A549 (cell line): ENCODE data around the gene BMPR2. TPM values are rescaled to one million over a fixed set of nuclear protein-coding genes. Genes with fewer than 3 reads are reported as not detected.

Experiments
- ATAC-seq, 2 experiments: fragments of 200-7000 bp in 1 of 2; fragments of >200 bp in 1 of 2; cut with Nextera tagmentation in 1 of 2; cut with Tn5 transposase in 1 of 2; 3 replicates each; pipeline versions ENCODE4 v1.8.0 to v1.9.1; 2018 to 2020; ENCODE audit warnings: mild to moderate bottlenecking in 1 of 2, moderate library complexity in 1 of 2
- CTCF ChIA-PET: fragments of 300-600 bp; sonication (Branson Sonifier 250); formaldehyde crosslinking; extraction: SDS; loops from one replicate; lab custom pipeline; 2021; ENCODE audit warnings: antibody characterized with exemption, inconsistent platforms; lab: Yijun Ruan, JAX
- POLR2A ChIA-PET: fragments of 350-600 bp; formaldehyde crosslinking; extraction: SDS; loops from one replicate; lab custom pipeline; 2021; ENCODE audit warnings: antibody characterized with exemption, inconsistent platforms; lab: Yijun Ruan, JAX
- DNase-seq, 2 experiments: peaks; one replicate each; pipeline versions ENCODE4 v3.0.0 to v3.0.0-alpha.2; 2011 to 2016; ENCODE audit warnings: low read depth in 1 of 2, low spot score in 1 of 2
- FAIRE-seq: peaks from 2 replicates; lab custom pipeline; 2011; peaks lifted over from hg19 to GRCh38; lab: Jason Lieb, UNC
- H3K27ac ChIP-seq, 2 experiments: fragments of >200 bp; sonication (Bioruptor Twin); formaldehyde crosslinking; 3 replicates each; pipeline ENCODE4 v1.5.1; 2016 to 2017
- H3K4me1 ChIP-seq: fragments of >200 bp; sonication (Bioruptor Twin); formaldehyde crosslinking; 3 replicates; pipeline ENCODE4 v1.6.1; 2016
- H3K4me2 ChIP-seq: fragments of >200 bp; sonication (Bioruptor Twin); formaldehyde crosslinking; 3 replicates; pipeline ENCODE4 v1.6.1; 2016
- H3K4me3 ChIP-seq: fragments of >200 bp; sonication (Bioruptor Twin); formaldehyde crosslinking; 3 replicates; pipeline ENCODE4 v1.5.1; 2016
- H3K9me3 ChIP-seq: fragments of >200 bp; sonication (Bioruptor Twin); formaldehyde crosslinking; 3 replicates; pipeline ENCODE4 v1.6.1; 2016
- ATOH8 ChIP-seq: fragments of 250-450 bp; sonication (Bioruptor Pico); IDR thresholded peaks from 2 replicates; pipeline ENCODE4 v1.5.0; 2020; ENCODE audit warnings: low read depth, mild to moderate bottlenecking, moderate library complexity
- BHLHE40 ChIP-seq: IDR thresholded peaks from 2 replicates; pipeline ENCODE4 v1.6.1; 2012; ENCODE audit warnings: low read depth, low read length, inconsistent platforms
- CBX2 ChIP-seq: fragments of 200-600 bp; sonication (generic); IDR thresholded peaks from 2 replicates; pipeline ENCODE4 v1.6.1; 2016; ENCODE audit warnings: low read depth, mild to moderate bottlenecking, borderline replicate concordance
- CEBPB ChIP-seq, 2 experiments: fragments of >200 bp in 1 of 2; sonication (Bioruptor Twin) in 1 of 2; formaldehyde crosslinking in 1 of 2; IDR thresholded peaks; 2 replicates each; pipeline ENCODE4 v1.6.1; 2012 to 2016
- CHD4 ChIP-seq: fragments of 200-600 bp; sonication (generic); IDR thresholded peaks from 2 replicates; pipeline ENCODE4 v1.6.1; 2016; ENCODE audit warnings: antibody characterized with exemption, mild to moderate bottlenecking, borderline replicate concordance
- E2F6 ChIP-seq: IDR thresholded peaks from 2 replicates; pipeline ENCODE4 v1.6.1; 2012; ENCODE audit warnings: low read depth, borderline replicate concordance
- EHF ChIP-seq: fragments of 250-450 bp; sonication (Bioruptor Pico); IDR thresholded peaks from 2 replicates; pipeline ENCODE4 v1.5.0; 2020; ENCODE audit warnings: mild to moderate bottlenecking
- ELK1 ChIP-seq: fragments of 150-350 bp; IDR thresholded peaks from 2 replicates; pipeline ENCODE4 v1.6.1; 2014; ENCODE audit warnings: low read depth, mild to moderate bottlenecking, low read length
- EP300 ChIP-seq, 2 experiments: fragments of >200 bp; sonication (Bioruptor Twin); formaldehyde crosslinking; IDR thresholded peaks; 2 replicates in 1 of 2; 3 replicates in 1 of 2; pipeline ENCODE4 v1.6.1; 2016 to 2017
- FOXS1 ChIP-seq: fragments of 250-450 bp; sonication (Bioruptor Pico); IDR thresholded peaks from 2 replicates; pipeline ENCODE4 v1.5.0; 2020; ENCODE audit warnings: mild to moderate bottlenecking, moderate library complexity
- HEYL ChIP-seq: fragments of 250-450 bp; sonication (Bioruptor Pico); IDR thresholded peaks from 2 replicates; pipeline ENCODE4 v1.8.0; 2021; ENCODE audit warnings: mild to moderate bottlenecking, moderate library complexity
- HOXA7 ChIP-seq: fragments of 250-450 bp; sonication (Bioruptor Pico); IDR thresholded peaks from 2 replicates; pipeline ENCODE4 v1.5.0; 2020; ENCODE audit warnings: mild to moderate bottlenecking, moderate library complexity
- HOXB5 ChIP-seq: fragments of 250-450 bp; sonication (Bioruptor Pico); IDR thresholded peaks from 2 replicates; pipeline ENCODE4 v1.5.0; 2020; ENCODE audit warnings: mild to moderate bottlenecking, moderate library complexity
- JUN ChIP-seq, 2 experiments: fragments of >200 bp; sonication (Bioruptor Twin); formaldehyde crosslinking; IDR thresholded peaks; 2 replicates in 1 of 2; 3 replicates in 1 of 2; pipeline ENCODE4 v1.6.1; 2016 to 2017
- KDM1A ChIP-seq: fragments of 200-600 bp; sonication (generic); IDR thresholded peaks from 2 replicates; pipeline ENCODE4 v1.6.1; 2016; ENCODE audit warnings: low read depth, mild to moderate bottlenecking
- MAFK ChIP-seq: fragments of 450-650 bp; IDR thresholded peaks from 2 replicates; pipeline ENCODE4 v1.6.1; 2014; ENCODE audit not compliant: partially characterized antibody
- MAZ ChIP-seq: fragments of 150-350 bp; IDR thresholded peaks from 2 replicates; pipeline ENCODE4 v1.6.1; 2014; ENCODE audit warnings: antibody characterized with exemption, low read depth, low read length, borderline replicate concordance
- PBX3 ChIP-seq: IDR thresholded peaks from 2 replicates; pipeline ENCODE4 v1.6.1; 2012
- PHF8 ChIP-seq: fragments of 200-600 bp; sonication (generic); IDR thresholded peaks from 2 replicates; pipeline ENCODE4 v1.6.1; 2016; ENCODE audit warnings: low read depth, mild to moderate bottlenecking, antibody characterized with exemption, moderate library complexity, borderline replicate concordance
- POLR2A ChIP-seq: IDR thresholded peaks from 2 replicates; pipeline ENCODE4 v1.6.1; 2012; ENCODE audit warnings: mild to moderate bottlenecking, low read length
- POLR2AphosphoS2 ChIP-seq: conservative IDR thresholded peaks from 2 replicates; pipeline ENCODE4 v1.6.1; 2012; ENCODE audit warnings: low read length, improper control_type of control experiment, inconsistent platforms
- RAD21 ChIP-seq, 2 experiments: fragments of >200 bp in 1 of 2; sonication (Bioruptor Twin) in 1 of 2; formaldehyde crosslinking in 1 of 2; IDR thresholded peaks in 1 of 2; conservative IDR thresholded peaks in 1 of 2; 2 replicates in 1 of 2; 3 replicates in 1 of 2; pipeline ENCODE4 v1.6.1; 2012 to 2018; ENCODE audit warnings: inconsistent platforms in 1 of 2
- RFX5 ChIP-seq: fragments of 450-650 bp; IDR thresholded peaks from 2 replicates; pipeline ENCODE4 v1.7.1; 2014; ENCODE audit warnings: antibody characterized with exemption, mild to moderate bottlenecking, moderate library complexity
- SREBF2 ChIP-seq: fragments of 450-650 bp; IDR thresholded peaks from 2 replicates; pipeline ENCODE4 v1.6.1; 2014; ENCODE audit warnings: mild to moderate bottlenecking, moderate library complexity
- ZSCAN20 ChIP-seq: fragments of 250-450 bp; sonication (Bioruptor Pico); IDR thresholded peaks from 2 replicates; pipeline ENCODE4 v1.8.0; 2022; ENCODE audit warnings: mild to moderate bottlenecking, moderate library complexity
- WGBS: methylation state at CpG from one replicate; pipeline ENCODE4 v1.1.6; 2017; ENCODE audit errors: missing lambda C conversion rate; 5-methylcytosine and 5-hydroxymethylcytosine counted together
- polyA plus RNA-seq, 4 experiments: library from polyadenylated mRNA; depleted of rRNA in 3 of 4; stranded (reverse); fragments of >200 nt; fragmentation: RNase III in 1 of 4; extraction: RNeasy Plus Mini Kit Qiagen cat#74134 plus additional on column Dnase treatment in 1 of 4; gene quantifications; 2 replicates in 3 of 4; 3 replicates in 1 of 4; pipeline ENCODE4 v1.2.3, GENCODE V29; 2011 to 2017

Gene BMPR2
- polyA plus RNA-seq, 2 of the 4 experiments (the other 2 are of a cell fraction) = 13.9 to 46.3 TPM

GRCh38 chr2:202360646-202361045 lies 15.5 kb upstream of the BMPR2 start:
- Histone ChIP-seq H3K4me3 (no peak overlapping the region), H3K4me2 (no peak overlapping the region), H3K9me3 (no peaks in the 10 kb centered on the region), H3K4me1 (no peaks in the 10 kb centered on the region), H3K27ac (no peak overlapping the region)
- FAIRE-seq = no peak
- no peak for ATAC-seq
- WGBS = 75% methylated on average over 2 of the region's 2 CpGs
- DNase-seq = no peak
- ChIA-PET POLR2A (no interaction called here), CTCF (no interaction called here)
- TF ChIP-seq CEBPB (IDR thresholded peaks at IDR 0.05) (no peak), ELK1 (no peak), HEYL (CRISPR knock-in tag) (no peak), CBX2 (no peak), POLR2A (no peak), MAZ (no peak), RAD21 (conservative IDR thresholded peaks at IDR 0.05 in 1 of 2, IDR thresholded peaks at IDR 0.05 in 1 of 2) (no peak), RFX5 (no peak), EP300 (IDR thresholded peaks at IDR 0.05) (no peak), KDM1A (no peak), ZSCAN20 (no peak), EHF (CRISPR knock-in tag) (no peak)

- DNase-seq (no peak), FAIRE-seq (no peak), ATAC-seq (no peak)
- no peak for TF ChIP-seq ATOH8 (CRISPR knock-in tag)
- no peak for TF ChIP-seq EHF (CRISPR knock-in tag)
- TF ChIP-seq MAZ = no peak
- no peak for TF ChIP-seq POLR2AphosphoS2
- no peak for TF ChIP-seq JUN (IDR thresholded peaks at IDR 0.05)
- no peak for TF ChIP-seq CEBPB (IDR thresholded peaks at IDR 0.05)
- TF ChIP-seq HOXB5 (CRISPR knock-in tag) = no peak
- TF ChIP-seq PHF8 = no peak
- no peak for TF ChIP-seq FOXS1 (CRISPR knock-in tag)
- TF ChIP-seq PBX3 = no peak
- TF ChIP-seq MAFK = no peak
- no peak for TF ChIP-seq CHD4
- TF ChIP-seq SREBF2 = no peak
- TF ChIP-seq BHLHE40 = no peak
- TF ChIP-seq POLR2A = no peak
- TF ChIP-seq E2F6 = no peak
- TF ChIP-seq HOXA7 (CRISPR knock-in tag) = no peak
- ChIA-PET CTCF (no interaction called here), POLR2A (no interaction called here)
- Histone ChIP-seq H3K27ac (no peak overlapping the region), H3K4me1 (no peaks in the 10 kb centered on the region), H3K9me3 (no peaks in the 10 kb centered on the region), H3K4me3 (no peak overlapping the region), H3K4me2 (no peak overlapping the region)
- 85% methylated on average over 4 of the region's 4 CpGs for WGBS
Measured at GRCh38 chr2:202361108-202361507, 15.0 kb upstream of the BMPR2 start.
